Calu3 (cell line): ENCODE measurements around the gene PAX7. TPM values are rescaled to one million over a fixed set of nuclear protein-coding genes. Genes with fewer than 3 reads are reported as not detected.

Experiments used
- BruUV-seq: library from RNA; stranded (reverse); fragments of 400-500 nt; replicated peaks from 2 replicates; lab custom pipeline; 2021; lab: Mats Ljungman, UMichigan
- CTCF ChIA-PET: fragments of 300-600 bp; sonication (Branson Sonifier 250); formaldehyde crosslinking; loops from one replicate; lab custom pipeline; 2022; ENCODE audit warnings: antibody characterized with exemption; lab: Charles Lee
- DNase-seq: peaks from one replicate; pipeline ENCODE4 v3.0.0; 2022
- H3K27ac Mint-ChIP-seq: one replicate; pipeline ENCODE4 v1.8.0; 2022; ENCODE audit warnings: mixed read lengths; ENCODE audit not compliant: unreplicated experiment
- H3K27me3 Mint-ChIP-seq: one replicate; pipeline ENCODE4 v1.8.0; 2022; ENCODE audit warnings: mixed read lengths; ENCODE audit not compliant: unreplicated experiment
- H3K36me3 Mint-ChIP-seq: one replicate; pipeline ENCODE4 v1.8.0; 2022; ENCODE audit warnings: mild to moderate bottlenecking, moderate library complexity, mixed read lengths; ENCODE audit not compliant: insufficient read depth, unreplicated experiment
- H3K4me1 Mint-ChIP-seq: one replicate; pipeline ENCODE4 v1.8.0; 2022; ENCODE audit warnings: mild to moderate bottlenecking, low read depth, mixed read lengths; ENCODE audit not compliant: unreplicated experiment
- H3K4me3 Mint-ChIP-seq: one replicate; pipeline ENCODE4 v1.8.0; 2022; ENCODE audit warnings: mild to moderate bottlenecking, low read depth, moderate library complexity, mixed read lengths; ENCODE audit not compliant: unreplicated experiment
- H3K9me3 Mint-ChIP-seq: one replicate; pipeline ENCODE4 v1.8.0; 2022; ENCODE audit warnings: low read depth, mixed read lengths; ENCODE audit not compliant: unreplicated experiment
- intact Hi-C: fragments of 100-400 bp; cut with micrococcal nuclease; formaldehyde crosslinking; loops from one replicate; pipeline ENCODE4 v1.10.0; 2022; ENCODE audit not compliant: unreplicated experiment
- total RNA-seq: library from RNA; stranded (reverse); gene quantifications from 2 replicates; pipeline ENCODE4 v1.2.3, GENCODE V29; 2022
- TF ChIP-seq, protein P1 (sequence below): fragments of 200-600 bp; IDR thresholded peaks from one replicate; pipeline ENCODE4 v1.8.0; 2022; ENCODE audit warnings: antibody characterized with exemption; ENCODE audit not compliant: unreplicated experiment

PAX7 gene
- total RNA-seq, 1 experiment from 2014 or later, result not detected

- Mint-ChIP-seq H3K4me1 (no peaks in the 10 kb centered on the region), H3K4me3 (no peak overlapping the region), H3K27me3 (peaks cover 14% of the 10 kb centered on the region), H3K27ac (no peak overlapping the region), H3K36me3 (no peaks in the 10 kb centered on the region), H3K9me3 (no peaks in the 10 kb centered on the region)
- CTCF ChIA-PET, result no interaction called here
- no TSS peak for BruUV-seq
- intact Hi-C loops, result no loop called here
- DNase-seq, result no peak
- TF ChIP-seq, protein P1, sequence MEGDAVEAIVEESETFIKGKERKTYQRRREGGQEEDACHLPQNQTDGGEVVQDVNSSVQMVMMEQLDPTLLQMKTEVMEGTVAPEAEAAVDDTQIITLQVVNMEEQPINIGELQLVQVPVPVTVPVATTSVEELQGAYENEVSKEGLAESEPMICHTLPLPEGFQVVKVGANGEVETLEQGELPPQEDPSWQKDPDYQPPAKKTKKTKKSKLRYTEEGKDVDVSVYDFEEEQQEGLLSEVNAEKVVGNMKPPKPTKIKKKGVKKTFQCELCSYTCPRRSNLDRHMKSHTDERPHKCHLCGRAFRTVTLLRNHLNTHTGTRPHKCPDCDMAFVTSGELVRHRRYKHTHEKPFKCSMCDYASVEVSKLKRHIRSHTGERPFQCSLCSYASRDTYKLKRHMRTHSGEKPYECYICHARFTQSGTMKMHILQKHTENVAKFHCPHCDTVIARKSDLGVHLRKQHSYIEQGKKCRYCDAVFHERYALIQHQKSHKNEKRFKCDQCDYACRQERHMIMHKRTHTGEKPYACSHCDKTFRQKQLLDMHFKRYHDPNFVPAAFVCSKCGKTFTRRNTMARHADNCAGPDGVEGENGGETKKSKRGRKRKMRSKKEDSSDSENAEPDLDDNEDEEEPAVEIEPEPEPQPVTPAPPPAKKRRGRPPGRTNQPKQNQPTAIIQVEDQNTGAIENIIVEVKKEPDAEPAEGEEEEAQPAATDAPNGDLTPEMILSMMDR, result no peak
These were observed 28.2 kb downstream of the PAX7 start for GRCh38 chr1:18658831-18659230.

GRCh38 chr1:18661404-18662285, 31.0 kb downstream of the PAX7 start:
- Mint-ChIP-seq H3K4me3 (no peak overlapping the region), H3K27ac (no peak overlapping the region), H3K36me3 (no peaks in the 10 kb centered on the region), H3K9me3 (no peaks in the 10 kb centered on the region), H3K4me1 (peaks cover 3% of the 10 kb centered on the region), H3K27me3 (no peaks in the 10 kb centered on the region)
- CTCF ChIA-PET, result no interaction called here
- TF ChIP-seq, protein P1, result no peak
- DNase-seq, result no peak
- intact Hi-C loops, result no loop called here
- BruUV-seq, result no TSS peak

- BruUV-seq, result no TSS peak
- intact Hi-C loops, result no loop called here
- Mint-ChIP-seq H3K27me3 (no peaks in the 10 kb centered on the region), H3K9me3 (no peaks in the 10 kb centered on the region), H3K4me1 (peaks cover 9% of the 10 kb centered on the region), H3K4me3 (no peak overlapping the region), H3K27ac (no peak overlapping the region), H3K36me3 (no peaks in the 10 kb centered on the region)
- TF ChIP-seq, protein P1, result no peak
- CTCF ChIA-PET, result no interaction called here
- DNase-seq, result no peak
These were observed 31.6 kb downstream of the PAX7 start for GRCh38 chr1:18662286-18662639.

- no peaks in the 10 kb centered on the region for H3K9me3 Mint-ChIP-seq
- H3K36me3 Mint-ChIP-seq, result no peaks in the 10 kb centered on the region
- peak overlapping the region; percentile 20 for H3K27ac Mint-ChIP-seq
- CTCF ChIA-PET, result no interaction called here
- TF ChIP-seq, protein P1, result no peak
- H3K4me1 Mint-ChIP-seq, result peaks cover 44% of the 10 kb centered on the region
- H3K27me3 Mint-ChIP-seq, result no peaks in the 10 kb centered on the region
- peak; percentile 40 for DNase-seq
- intact Hi-C loops, result loop anchor here (5.0 kb wide), 1 partner anchor 49 kb away; no protein-coding TSS in a partner anchor
- no peak overlapping the region for H3K4me3 Mint-ChIP-seq
- no TSS peak for BruUV-seq
These were observed 35.8 kb downstream of the PAX7 start for GRCh38 chr1:18666317-18666920.
